ENCODE results near the gene B3GLCT.
"Not testable (repeated sequence)": the region's sequence is repeated elsewhere in the genome, so short reads cannot be mapped to it uniquely, and the experiment has no call there.

B3GLCT gene

DNA sequence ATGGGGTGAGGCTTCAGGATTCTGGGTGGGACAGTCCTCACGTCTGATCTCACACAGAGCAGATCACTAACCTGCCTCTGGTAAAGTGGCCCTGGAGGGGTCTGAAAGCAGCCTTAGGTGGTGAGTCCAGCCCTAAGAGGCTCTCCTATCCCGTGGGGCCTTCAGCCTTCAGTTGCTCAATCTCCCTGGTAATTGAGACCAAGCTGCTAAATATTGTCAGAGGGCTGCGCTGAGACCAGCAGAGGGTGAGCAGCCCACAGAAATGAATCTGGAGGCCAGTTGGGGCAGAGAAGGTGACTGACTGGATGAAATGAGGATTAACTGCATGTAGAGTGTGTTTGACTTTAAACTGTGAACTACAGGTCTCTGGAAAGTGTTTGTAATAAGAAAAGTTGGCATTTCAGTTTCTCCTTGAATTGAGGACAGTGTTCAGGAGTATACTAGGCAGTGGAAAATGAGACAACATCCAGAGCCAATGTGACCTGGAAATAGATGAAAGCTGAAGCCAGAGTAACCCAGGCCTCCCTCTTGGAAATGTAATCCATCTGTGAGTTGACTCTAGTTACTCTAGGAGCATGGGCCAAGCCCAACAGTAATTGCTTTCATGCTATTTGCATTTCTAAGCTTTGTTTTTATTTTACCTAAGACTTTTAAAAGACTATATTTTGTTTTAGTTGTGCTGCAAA is 23.8 kb upstream of the B3GLCT start:
- Histone ChIP-seq H3K9me3 (replicated peaks in 1 of 2; ENCODE audit: control insufficient read depth in 2 of 2, insufficient read depth in 1 of 2, low read depth in 1 of 2, low read length in 2 of 2) (peaks cover 0 to 3% of the 10 kb centered on the region in 2 donors), H3K4ac (ENCODE audit: low read length) (no peak overlapping the region), H3K23ac (ENCODE audit: low read depth, low read length, poor library complexity) (no peak overlapping the region), H4K8ac (ENCODE audit: low read depth, low read length) (no peak overlapping the region), H3K9ac (ENCODE audit: low read depth, low read length, poor library complexity) (no peak overlapping the region), H3K14ac (ENCODE audit: low read length) (no peak overlapping the region), H3K4me3 (ENCODE audit: low read length in 2 of 2) (no peak overlapping the region), H2BK15ac (ENCODE audit: low read length) (no peak overlapping the region), H3K4me1 (ENCODE audit: control insufficient read depth in 2 of 2, insufficient read depth in 1 of 2, low read depth in 1 of 2, low read length in 2 of 2) (peaks cover 0 to 4% of the 10 kb centered on the region in 2 donors), H2AFZ (ENCODE audit: low read length) (no peak overlapping the region), H3K27ac (replicated peaks; ENCODE audit: low read length) (no peak overlapping the region), H2BK120ac (ENCODE audit: low read depth, low read length) (no peak overlapping the region), H4K91ac (ENCODE audit: low read depth, low read length, poor library complexity) (no peak overlapping the region), H2BK5ac (ENCODE audit: low read length) (no peak overlapping the region), H3K79me1 (ENCODE audit: low read depth, low read length) (no peaks in the 10 kb centered on the region), H3K36me3 (replicated peaks in 1 of 2; ENCODE audit: control insufficient read depth in 2 of 2, insufficient read depth in 2 of 2, low read length in 2 of 2) (no peaks in the 10 kb centered on the region), H3K4me2 (ENCODE audit: insufficient read depth, low read length, poor library complexity, severe bottlenecking) (no peak overlapping the region), H3K27me3 (ENCODE audit: control insufficient read depth in 3 of 3, insufficient read depth in 3 of 3, low read depth in 1 of 3, low read length in 3 of 3) (no peaks in the 10 kb centered on the region), H2AK5ac (ENCODE audit: low read depth, low read length) (no peak overlapping the region), H3K18ac (ENCODE audit: low read length) (peak overlapping the region; percentile 29), H2BK12ac (ENCODE audit: low read length) (no peak overlapping the region)
- no peak for DNase-seq (ENCODE audit: low spot score)
- no CpG with 5 or more reads among the region's 3 CpGs for WGBS, 2 donors (ENCODE audit: extremely low coverage in 2 of 2, insufficient read length in 2 of 2, insufficient replicate concordance in 1 of 2)

GRCh38 chr13:31177813-31178495 is 21.8 kb upstream of the B3GLCT start:
- H4K8ac ChIP-seq (ENCODE audit: low read depth, low read length); H2BK12ac ChIP-seq (ENCODE audit: low read length); H3K36me3 ChIP-seq (replicated peaks in 1 of 2; ENCODE audit: control insufficient read depth in 2 of 2, insufficient read depth in 2 of 2, low read length in 2 of 2); H3K27me3 ChIP-seq (ENCODE audit: control insufficient read depth in 3 of 3, insufficient read depth in 3 of 3, low read depth in 1 of 3, low read length in 3 of 3); H3K9ac ChIP-seq (ENCODE audit: low read depth, low read length, poor library complexity); H3K9me3 ChIP-seq (replicated peaks in 1 of 2; ENCODE audit: control insufficient read depth in 2 of 2, insufficient read depth in 1 of 2, low read depth in 1 of 2, low read length in 2 of 2); H3K4ac ChIP-seq (ENCODE audit: low read length); H2AFZ ChIP-seq (ENCODE audit: low read length); H3K4me3 ChIP-seq (ENCODE audit: low read length in 2 of 2); H2BK120ac ChIP-seq (ENCODE audit: low read depth, low read length); H3K27ac ChIP-seq (replicated peaks; ENCODE audit: low read length); H2BK5ac ChIP-seq (ENCODE audit: low read length); H3K4me1 ChIP-seq (ENCODE audit: control insufficient read depth in 2 of 2, insufficient read depth in 1 of 2, low read depth in 1 of 2, low read length in 2 of 2); H3K23ac ChIP-seq (ENCODE audit: low read depth, low read length, poor library complexity); H3K79me1 ChIP-seq (ENCODE audit: low read depth, low read length); DNase-seq (ENCODE audit: low spot score); H2BK15ac ChIP-seq (ENCODE audit: low read length); H3K4me2 ChIP-seq (ENCODE audit: insufficient read depth, low read length, poor library complexity, severe bottlenecking); H2AK5ac ChIP-seq (ENCODE audit: low read depth, low read length); H3K18ac ChIP-seq (ENCODE audit: low read length); H4K91ac ChIP-seq (ENCODE audit: low read depth, low read length, poor library complexity); H3K14ac ChIP-seq (ENCODE audit: low read length): not testable (repeated sequence)
- WGBS, 2 donors (ENCODE audit: extremely low coverage in 2 of 2, insufficient read length in 2 of 2, insufficient replicate concordance in 1 of 2), result no CpG with 5 or more reads among the region's 12 CpGs

GRCh38 chr13:31179241-31179640 is 20.5 kb upstream of the B3GLCT start:
- peak overlapping the region; percentile 23 for H2AFZ ChIP-seq (ENCODE audit: low read length)
- no peak overlapping the region for H2BK15ac ChIP-seq (ENCODE audit: low read length)
- H3K79me1 ChIP-seq (ENCODE audit: low read depth, low read length), result no peaks in the 10 kb centered on the region
- H4K8ac ChIP-seq (ENCODE audit: low read depth, low read length), result no peak overlapping the region
- no peak overlapping the region for H2AK5ac ChIP-seq (ENCODE audit: low read depth, low read length)
- peaks cover 0 to 3% of the 10 kb centered on the region in 2 donors for H3K9me3 ChIP-seq (replicated peaks in 1 of 2; ENCODE audit: control insufficient read depth in 2 of 2, insufficient read depth in 1 of 2, low read depth in 1 of 2, low read length in 2 of 2)
- H3K4me1 ChIP-seq (ENCODE audit: control insufficient read depth in 2 of 2, insufficient read depth in 1 of 2, low read depth in 1 of 2, low read length in 2 of 2), result peaks cover 0 to 4% of the 10 kb centered on the region in 2 donors
- H4K91ac ChIP-seq (ENCODE audit: low read depth, low read length, poor library complexity), result no peak overlapping the region
- no peak overlapping the region for H3K18ac ChIP-seq (ENCODE audit: low read length)
- no peak overlapping the region for H3K4me2 ChIP-seq (ENCODE audit: insufficient read depth, low read length, poor library complexity, severe bottlenecking)
- no peak overlapping the region for H3K27ac ChIP-seq (replicated peaks; ENCODE audit: low read length)
- no peak overlapping the region for H2BK120ac ChIP-seq (ENCODE audit: low read depth, low read length)
- H3K9ac ChIP-seq (ENCODE audit: low read depth, low read length, poor library complexity), result no peak overlapping the region
- H2BK12ac ChIP-seq (ENCODE audit: low read length), result no peak overlapping the region
- DNase-seq (ENCODE audit: low spot score), result no peak
- no peak overlapping the region for H2BK5ac ChIP-seq (ENCODE audit: low read length)
- no peaks in the 10 kb centered on the region for H3K36me3 ChIP-seq (replicated peaks in 1 of 2; ENCODE audit: control insufficient read depth in 2 of 2, insufficient read depth in 2 of 2, low read length in 2 of 2)
- H3K4ac ChIP-seq (ENCODE audit: low read length), result no peak overlapping the region
- no peak overlapping the region for H3K14ac ChIP-seq (ENCODE audit: low read length)
- H3K23ac ChIP-seq (ENCODE audit: low read depth, low read length, poor library complexity), result no peak overlapping the region
- no CpG with 5 or more reads among the region's 8 CpGs for WGBS, 2 donors (ENCODE audit: extremely low coverage in 2 of 2, insufficient read length in 2 of 2, insufficient replicate concordance in 1 of 2)
- H3K4me3 ChIP-seq (ENCODE audit: low read length in 2 of 2), result no peak overlapping the region
- no peaks in the 10 kb centered on the region for H3K27me3 ChIP-seq (ENCODE audit: control insufficient read depth in 3 of 3, insufficient read depth in 3 of 3, low read depth in 1 of 3, low read length in 3 of 3)

DNA sequence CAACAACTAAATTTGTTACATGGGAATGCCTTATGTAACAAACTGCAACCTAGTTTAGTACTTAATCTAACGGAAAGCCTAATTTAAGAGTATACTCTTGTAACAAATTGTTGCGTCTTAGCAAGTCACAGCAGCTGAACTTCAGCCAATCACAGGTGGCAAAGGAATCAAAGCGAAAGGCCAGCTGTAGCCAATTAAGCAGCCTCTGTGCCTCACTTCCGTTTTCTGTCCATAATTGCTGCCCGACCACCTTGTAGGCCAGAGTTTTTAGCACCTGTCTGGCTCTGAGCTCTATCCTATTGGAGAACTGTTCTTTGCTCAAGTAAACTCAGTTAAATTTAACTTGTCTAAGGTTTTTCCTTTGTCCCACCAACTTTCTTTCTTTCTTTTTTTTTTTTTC is 20.0 kb upstream of the B3GLCT start:
- H3K36me3 ChIP-seq (replicated peaks in 1 of 2; ENCODE audit: control insufficient read depth in 2 of 2, insufficient read depth in 2 of 2, low read length in 2 of 2), result no peaks in the 10 kb centered on the region
- H3K23ac ChIP-seq (ENCODE audit: low read depth, low read length, poor library complexity), result no peak overlapping the region
- H3K27ac ChIP-seq (replicated peaks; ENCODE audit: low read length), result no peak overlapping the region
- H3K4ac ChIP-seq (ENCODE audit: low read length), result no peak overlapping the region
- H3K18ac ChIP-seq (ENCODE audit: low read length), result no peak overlapping the region
- WGBS, 2 donors (ENCODE audit: extremely low coverage in 2 of 2, insufficient read length in 2 of 2, insufficient replicate concordance in 1 of 2), result no CpG with 5 or more reads among the region's 5 CpGs
- no peak overlapping the region for H2BK120ac ChIP-seq (ENCODE audit: low read depth, low read length)
- no peak overlapping the region for H3K4me2 ChIP-seq (ENCODE audit: insufficient read depth, low read length, poor library complexity, severe bottlenecking)
- H3K4me3 ChIP-seq (ENCODE audit: low read length in 2 of 2), result no peak overlapping the region
- no peaks in the 10 kb centered on the region for H3K27me3 ChIP-seq (ENCODE audit: control insufficient read depth in 3 of 3, insufficient read depth in 3 of 3, low read depth in 1 of 3, low read length in 3 of 3)
- H2BK15ac ChIP-seq (ENCODE audit: low read length), result no peak overlapping the region
- no peak overlapping the region for H2AK5ac ChIP-seq (ENCODE audit: low read depth, low read length)
- peak overlapping the region; percentile 23 for H2AFZ ChIP-seq (ENCODE audit: low read length)
- no peak overlapping the region for H3K9ac ChIP-seq (ENCODE audit: low read depth, low read length, poor library complexity)
- no peak overlapping the region for H4K91ac ChIP-seq (ENCODE audit: low read depth, low read length, poor library complexity)
- DNase-seq (ENCODE audit: low spot score), result no peak
- H3K9me3 ChIP-seq (replicated peaks in 1 of 2; ENCODE audit: control insufficient read depth in 2 of 2, insufficient read depth in 1 of 2, low read depth in 1 of 2, low read length in 2 of 2), result peaks cover 0 to 3% of the 10 kb centered on the region in 2 donors
- H2BK12ac ChIP-seq (ENCODE audit: low read length), result no peak overlapping the region
- H3K14ac ChIP-seq (ENCODE audit: low read length), result no peak overlapping the region
- no peak overlapping the region for H2BK5ac ChIP-seq (ENCODE audit: low read length)
- no peak overlapping the region for H4K8ac ChIP-seq (ENCODE audit: low read depth, low read length)
- H3K4me1 ChIP-seq (ENCODE audit: control insufficient read depth in 2 of 2, insufficient read depth in 1 of 2, low read depth in 1 of 2, low read length in 2 of 2), result peaks cover 0 to 7% of the 10 kb centered on the region in 2 donors
- H3K79me1 ChIP-seq (ENCODE audit: low read depth, low read length), result no peaks in the 10 kb centered on the region

Measured in neuronal stem cell (in vitro differentiated cells).